ENCODE results near the gene SYNPR. TPM values are rescaled to one million over a fixed set of nuclear protein-coding genes. Genes with fewer than 3 reads are reported as not detected.

The SYNPR gene
- total and polyA plus RNA-seq, 8 donors: 0.13 to 0.42 (median 0.20) TPM; not detected in 4

DNA sequence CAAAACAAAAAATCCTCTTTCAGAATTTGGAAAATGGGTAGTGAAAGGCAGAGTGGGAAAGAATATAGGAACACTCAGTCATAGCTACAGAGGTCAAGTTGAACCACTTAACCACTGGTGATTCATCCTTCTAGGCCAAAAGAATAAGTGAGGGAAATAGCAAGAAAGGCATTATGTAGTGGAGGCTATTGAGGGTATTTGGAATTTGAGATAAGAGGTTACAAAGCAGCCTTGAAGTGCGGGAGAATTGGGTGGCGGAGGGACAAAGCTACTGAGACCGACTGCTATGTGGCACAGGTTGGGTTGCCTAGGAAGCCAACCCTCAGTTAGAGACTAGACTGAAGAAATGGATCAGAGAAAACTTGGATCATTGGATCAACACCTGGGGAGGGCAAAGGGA is 109.5 kb downstream of the SYNPR start:
- DNase-seq: peak in 1 of 4 donors; percentile 50
- no peaks in the 10 kb centered on the region for H3K27me3 ChIP-seq
- no peaks in the 10 kb centered on the region for H3K36me3 ChIP-seq
- H3K9me3 ChIP-seq: no peaks in the 10 kb centered on the region
- intact Hi-C loops (cut with DNase I): no loop called here
- no peak overlapping the region for H3K4me3 ChIP-seq
- peak; percentile 93 for ATAC-seq
- H3K4me1 ChIP-seq: no peaks in the 10 kb centered on the region
- TF ChIP-seq, protein P1, sequence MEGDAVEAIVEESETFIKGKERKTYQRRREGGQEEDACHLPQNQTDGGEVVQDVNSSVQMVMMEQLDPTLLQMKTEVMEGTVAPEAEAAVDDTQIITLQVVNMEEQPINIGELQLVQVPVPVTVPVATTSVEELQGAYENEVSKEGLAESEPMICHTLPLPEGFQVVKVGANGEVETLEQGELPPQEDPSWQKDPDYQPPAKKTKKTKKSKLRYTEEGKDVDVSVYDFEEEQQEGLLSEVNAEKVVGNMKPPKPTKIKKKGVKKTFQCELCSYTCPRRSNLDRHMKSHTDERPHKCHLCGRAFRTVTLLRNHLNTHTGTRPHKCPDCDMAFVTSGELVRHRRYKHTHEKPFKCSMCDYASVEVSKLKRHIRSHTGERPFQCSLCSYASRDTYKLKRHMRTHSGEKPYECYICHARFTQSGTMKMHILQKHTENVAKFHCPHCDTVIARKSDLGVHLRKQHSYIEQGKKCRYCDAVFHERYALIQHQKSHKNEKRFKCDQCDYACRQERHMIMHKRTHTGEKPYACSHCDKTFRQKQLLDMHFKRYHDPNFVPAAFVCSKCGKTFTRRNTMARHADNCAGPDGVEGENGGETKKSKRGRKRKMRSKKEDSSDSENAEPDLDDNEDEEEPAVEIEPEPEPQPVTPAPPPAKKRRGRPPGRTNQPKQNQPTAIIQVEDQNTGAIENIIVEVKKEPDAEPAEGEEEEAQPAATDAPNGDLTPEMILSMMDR (IDR thresholded peaks at IDR 0.05): no peak
- no peak overlapping the region for H3K27ac ChIP-seq

DNA sequence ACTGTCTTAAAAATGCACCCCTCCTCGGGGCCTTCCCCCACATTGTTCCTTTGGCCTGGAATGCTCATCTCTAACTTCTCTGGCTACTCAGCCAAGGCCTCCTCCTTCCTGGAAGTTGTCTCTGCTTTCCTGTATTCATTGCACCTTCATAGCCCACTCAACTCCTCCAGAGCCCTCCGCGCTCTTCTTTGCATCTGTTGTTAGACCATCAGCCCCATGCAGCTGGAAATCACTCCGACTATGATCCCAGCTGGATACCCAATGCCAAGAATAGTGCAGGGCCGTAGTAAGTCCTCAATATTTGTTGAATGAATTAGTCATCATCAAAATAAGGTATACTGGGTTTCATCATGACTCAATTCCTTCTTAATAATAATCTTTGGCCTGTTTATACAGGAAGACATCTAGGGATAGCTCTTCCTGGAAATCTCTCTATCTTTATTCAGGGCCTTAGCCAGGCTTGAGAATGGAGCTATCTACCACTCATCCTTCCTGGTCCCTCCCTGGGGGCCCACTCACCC is 112.7 kb downstream of the SYNPR start:
- ATAC-seq: no peak
- TF ChIP-seq, protein P1 (IDR thresholded peaks at IDR 0.05): no peak

DNA sequence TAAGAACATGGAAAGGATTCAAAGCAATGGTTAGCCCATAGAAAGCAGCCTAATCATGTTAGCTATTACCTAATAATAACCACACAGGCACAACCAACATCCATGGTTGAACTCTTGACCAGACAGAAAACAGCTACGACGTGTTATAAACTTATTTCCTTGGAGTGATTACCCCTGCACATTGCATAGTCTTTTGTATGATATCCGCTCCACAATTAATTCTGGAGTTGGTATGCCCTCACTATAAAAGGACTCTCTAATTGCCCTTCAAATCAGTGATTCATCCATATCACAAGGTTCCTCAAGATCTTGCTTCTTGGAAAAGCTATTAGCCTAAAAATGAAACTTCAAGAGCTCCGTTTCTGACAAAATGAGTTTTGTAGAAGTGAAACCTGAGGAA is 117.9 kb downstream of the SYNPR start:
- no peak overlapping the region for H3K4me3 ChIP-seq
- H3K27ac ChIP-seq: no peak overlapping the region
- TF ChIP-seq, protein P1 (IDR thresholded peaks at IDR 0.05): no peak
- H3K27me3 ChIP-seq: no peaks in the 10 kb centered on the region
- intact Hi-C loops (cut with DNase I): no loop called here
- H3K36me3 ChIP-seq: no peaks in the 10 kb centered on the region
- no peak for DNase-seq
- no peaks in the 10 kb centered on the region for H3K9me3 ChIP-seq
- ATAC-seq: peak; percentile 69
- H3K4me1 ChIP-seq: no peaks in the 10 kb centered on the region

More for the DNA sequence above, 112.7 kb downstream of the SYNPR start:
- Histone ChIP-seq H3K4me1 (no peaks in the 10 kb centered on the region), H3K4me3 (no peak overlapping the region), H3K36me3 (no peaks in the 10 kb centered on the region), H3K27me3 (no peaks in the 10 kb centered on the region), H3K27ac (no peak overlapping the region), H3K9me3 (no peaks in the 10 kb centered on the region)
- no peak for DNase-seq
- intact Hi-C loops (cut with DNase I): no loop called here

DNA sequence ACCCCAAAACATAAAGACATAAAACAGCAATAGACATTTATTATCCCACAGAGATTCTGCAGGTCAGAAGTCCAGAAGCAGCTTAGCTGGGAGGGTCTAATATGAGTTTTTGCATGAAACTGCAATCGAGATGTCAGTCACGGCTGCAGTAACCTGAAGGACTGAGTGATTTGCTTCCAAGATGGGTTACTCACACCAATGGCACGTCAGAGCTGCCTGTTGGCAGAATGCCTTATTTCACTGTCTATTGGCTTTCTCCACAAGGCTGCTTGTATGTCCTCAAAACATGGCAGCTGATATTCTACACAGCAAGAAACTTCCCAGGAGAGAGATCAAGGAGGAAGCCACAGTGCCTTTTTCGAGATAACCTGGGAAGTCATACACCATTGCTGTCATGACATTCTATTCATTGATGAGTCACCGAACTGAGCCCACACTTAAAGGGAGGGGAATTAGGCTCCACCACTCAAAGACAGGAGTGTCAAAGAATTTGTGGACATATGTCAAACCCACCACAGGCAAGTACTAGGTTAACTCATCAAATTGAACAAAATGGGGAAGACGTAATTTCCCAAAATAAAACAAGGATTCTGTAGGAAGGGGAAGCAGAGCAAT is 122.2 kb downstream of the SYNPR start:
- no peaks in the 10 kb centered on the region for H3K9me3 ChIP-seq
- DNase-seq (no peak), ATAC-seq (no peak)
- H3K27me3 ChIP-seq: no peaks in the 10 kb centered on the region
- TF ChIP-seq, protein P1 (IDR thresholded peaks at IDR 0.05): no peak
- no peaks in the 10 kb centered on the region for H3K36me3 ChIP-seq
- intact Hi-C loops (cut with DNase I): no loop called here
- no peaks in the 10 kb centered on the region for H3K4me1 ChIP-seq
- H3K4me3 ChIP-seq: no peak overlapping the region
- H3K27ac ChIP-seq: no peak overlapping the region

DNA sequence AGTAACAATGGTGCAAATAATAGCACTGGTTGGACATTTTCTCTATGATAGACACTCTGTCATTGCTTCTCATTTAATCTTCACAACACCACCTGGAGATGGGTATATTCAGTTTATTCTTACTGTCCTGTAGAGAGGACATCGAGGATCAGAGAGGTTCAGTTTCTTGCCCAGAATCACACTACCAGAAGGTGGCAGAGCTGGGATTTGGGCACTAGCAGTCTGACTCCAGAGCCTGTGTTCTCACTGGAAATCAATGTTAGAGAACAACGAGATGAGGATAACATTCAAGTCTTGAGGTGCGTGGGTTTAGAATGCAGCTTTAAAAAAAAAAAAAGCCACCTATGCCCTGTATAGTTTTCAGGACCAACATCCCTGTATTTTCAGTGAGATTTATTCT is 127.8 kb downstream of the SYNPR start:
- no peaks in the 10 kb centered on the region for H3K27me3 ChIP-seq
- H3K4me3 ChIP-seq: no peak overlapping the region
- no peaks in the 10 kb centered on the region for H3K9me3 ChIP-seq
- intact Hi-C loops (cut with DNase I): no loop called here
- no peaks in the 10 kb centered on the region for H3K36me3 ChIP-seq
- H3K27ac ChIP-seq: no peak overlapping the region
- no peaks in the 10 kb centered on the region for H3K4me1 ChIP-seq
- TF ChIP-seq, protein P1 (IDR thresholded peaks at IDR 0.05): no peak
- ATAC-seq (no peak), DNase-seq (no peak)

Measured in left lung (tissue), 10 donors.